Lung (tissue), 12 donors: ENCODE data around the gene MAU2. TPM values are rescaled to one million over a fixed set of nuclear protein-coding genes. Genes with fewer than 3 reads are reported as not detected.

Experiments used
- ATAC-seq: fragments of 200-7000 bp; cut with Tn5 transposase; one replicate; pipeline ENCODE4 v1.9.1; 2020; ENCODE audit warnings: moderate number of reproducible peaks; ENCODE audit not compliant: insufficient read depth, low FRiP score
- DNase-seq, 3 donors: peaks; one replicate each; pipeline ENCODE4 v3.0.0-alpha.2; 2013 to 2017
- H3K27ac ChIP-seq, 2 donors: one replicate each; pipeline ENCODE4 v1.5.1; 2013; ENCODE audit warnings: mild to moderate bottlenecking in 2 of 2, moderate library complexity in 2 of 2, control low read depth in 1 of 2, inconsistent platforms in 1 of 2, low read depth in 1 of 2, low read length in 1 of 2
- H3K27me3 ChIP-seq, 3 donors: one replicate each; pipeline ENCODE4 v1.5.1; 2013; ENCODE audit warnings: low read length in 2 of 3; ENCODE audit not compliant: control insufficient read depth in 3 of 3, insufficient read depth in 3 of 3
- H3K36me3 ChIP-seq, 4 donors: one replicate each; pipeline ENCODE4 v1.5.1; 2013; ENCODE audit warnings: low read length in 4 of 4, mild to moderate bottlenecking in 1 of 4, moderate library complexity in 1 of 4; ENCODE audit not compliant: control insufficient read depth in 4 of 4, insufficient read depth in 4 of 4
- H3K4me1 ChIP-seq, 5 donors: one replicate each; pipeline ENCODE4 v1.5.1; 2013; ENCODE audit warnings: low read length in 5 of 5, mild to moderate bottlenecking in 2 of 5, moderate library complexity in 1 of 5; ENCODE audit not compliant: control insufficient read depth in 5 of 5, insufficient read depth in 5 of 5
- H3K4me3 ChIP-seq: one replicate; pipeline ENCODE4 v1.5.1; 2013; ENCODE audit warnings: mild to moderate bottlenecking, control low read depth, moderate library complexity
- H3K9ac ChIP-seq, 2 donors: one replicate each; pipeline ENCODE4 v1.5.1; 2013; ENCODE audit warnings: low read length in 2 of 2, control low read depth in 1 of 2; ENCODE audit not compliant: insufficient read depth in 1 of 2
- H3K9me3 ChIP-seq, 4 donors: one replicate each; pipeline ENCODE4 v1.5.1; 2013; ENCODE audit warnings: low read length in 3 of 4, mild to moderate bottlenecking in 1 of 4, moderate library complexity in 1 of 4; ENCODE audit not compliant: control insufficient read depth in 4 of 4, insufficient read depth in 3 of 4
- WGBS, 2 donors: extraction: QIAGEN DNeasy Blood & Tissue Kit; methylation state at CpG; one replicate each; pipeline ENCODE4 v1.1.7; 2013; 5-methylcytosine and 5-hydroxymethylcytosine counted together
- polyA plus RNA-seq, 2 donors: library from polyadenylated mRNA; stranded (reverse); fragments of 200-250 nt; gene quantifications; one replicate each; pipeline ENCODE4 v1.2.1, GENCODE V29; 2013
- total RNA-seq, 2 donors: library from RNA; depleted of rRNA in 1 of 2; stranded (reverse); fragments of >200 nt in 1 of 2; gene quantifications; one replicate each; pipeline ENCODE4 v1.2.1, GENCODE V29; 2014 to 2021
- TF ChIP-seq, protein P1 (sequence below): IDR thresholded peaks from 2 replicates; pipeline ENCODE4 v1.5.1; 2012; ENCODE audit warnings: mild to moderate bottlenecking; ENCODE audit errors: control extremely low read depth, extremely low read depth
- donor health status: control.
- donor health status: control.
- donor health status: Bipolar disorder and iron deficiency.
- donor health status: healthy.
- donor health status: DM: yes; HTN: yes; CAD: no.

MAU2 gene
- total and polyA plus RNA-seq, 4 donors, result 21.6 to 68.0 (median 44.5) TPM

DNA sequence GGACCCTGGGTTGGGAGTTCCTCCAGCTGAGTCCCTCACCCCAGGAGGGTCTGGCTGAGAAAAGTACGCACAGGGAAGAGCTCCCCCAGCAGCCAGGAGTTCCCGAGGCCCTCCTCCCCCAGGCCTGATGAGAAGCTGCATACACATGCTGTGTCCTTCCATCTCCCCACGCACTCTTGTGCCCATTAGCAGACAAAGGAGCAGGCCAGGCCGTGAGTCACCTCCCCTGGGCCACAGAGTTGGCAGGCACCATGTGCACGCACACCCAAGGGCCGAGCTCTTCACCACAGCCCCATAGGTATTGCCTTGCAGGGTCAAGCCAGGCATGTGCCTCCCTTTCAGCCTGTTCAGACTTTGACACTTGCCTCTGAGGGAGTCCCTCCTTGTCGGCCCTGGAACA lies 17.5 kb downstream of the MAU2 start:
- 94 to 97% methylated on average over 7 of the region's 7 CpGs for WGBS, 2 donors
- TF ChIP-seq, protein P1, sequence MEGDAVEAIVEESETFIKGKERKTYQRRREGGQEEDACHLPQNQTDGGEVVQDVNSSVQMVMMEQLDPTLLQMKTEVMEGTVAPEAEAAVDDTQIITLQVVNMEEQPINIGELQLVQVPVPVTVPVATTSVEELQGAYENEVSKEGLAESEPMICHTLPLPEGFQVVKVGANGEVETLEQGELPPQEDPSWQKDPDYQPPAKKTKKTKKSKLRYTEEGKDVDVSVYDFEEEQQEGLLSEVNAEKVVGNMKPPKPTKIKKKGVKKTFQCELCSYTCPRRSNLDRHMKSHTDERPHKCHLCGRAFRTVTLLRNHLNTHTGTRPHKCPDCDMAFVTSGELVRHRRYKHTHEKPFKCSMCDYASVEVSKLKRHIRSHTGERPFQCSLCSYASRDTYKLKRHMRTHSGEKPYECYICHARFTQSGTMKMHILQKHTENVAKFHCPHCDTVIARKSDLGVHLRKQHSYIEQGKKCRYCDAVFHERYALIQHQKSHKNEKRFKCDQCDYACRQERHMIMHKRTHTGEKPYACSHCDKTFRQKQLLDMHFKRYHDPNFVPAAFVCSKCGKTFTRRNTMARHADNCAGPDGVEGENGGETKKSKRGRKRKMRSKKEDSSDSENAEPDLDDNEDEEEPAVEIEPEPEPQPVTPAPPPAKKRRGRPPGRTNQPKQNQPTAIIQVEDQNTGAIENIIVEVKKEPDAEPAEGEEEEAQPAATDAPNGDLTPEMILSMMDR, result no peak
- ATAC-seq, result no peak
- no peaks in the 10 kb centered on the region for H3K27me3 ChIP-seq
- no peak overlapping the region for H3K9ac ChIP-seq
- H3K4me3 ChIP-seq, result no peak overlapping the region
- DNase-seq, result no peak
- H3K36me3 ChIP-seq, result peaks cover 15 to 71% (median 28%) of the 10 kb centered on the region in 4 donors
- H3K27ac ChIP-seq, result no peak overlapping the region
- H3K9me3 ChIP-seq, result no peaks in the 10 kb centered on the region
- no peaks in the 10 kb centered on the region for H3K4me1 ChIP-seq

DNA sequence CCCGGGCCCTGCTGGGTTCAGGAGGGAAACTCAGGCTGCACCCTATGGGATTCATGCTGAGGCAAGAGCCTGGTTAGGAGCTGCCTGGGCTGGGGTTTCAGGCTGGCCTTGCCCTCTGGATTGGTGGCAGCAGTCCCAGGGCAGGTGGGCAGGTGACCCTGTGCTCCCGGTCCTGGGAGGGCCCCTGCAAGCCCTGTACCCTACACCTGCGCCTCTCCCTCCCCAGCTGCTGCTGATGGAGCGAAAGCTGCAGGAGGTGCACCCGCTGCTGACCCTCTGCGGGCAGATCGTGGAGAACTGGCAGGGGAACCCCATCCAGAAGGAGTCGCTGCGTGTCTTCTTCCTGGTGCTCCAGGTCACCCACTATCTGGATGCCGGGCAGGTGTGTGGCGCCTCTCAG lies 20.4 kb downstream of the MAU2 start:
- H3K4me3 ChIP-seq, result no peak overlapping the region
- 94 to 97% methylated on average over 11 of the region's 11 CpGs for WGBS, 2 donors
- TF ChIP-seq, protein P1, result no peak
- peaks cover 26 to 81% (median 39%) of the 10 kb centered on the region in 4 donors for H3K36me3 ChIP-seq
- H3K9me3 ChIP-seq, result no peaks in the 10 kb centered on the region
- H3K9ac ChIP-seq, result no peak overlapping the region
- H3K4me1 ChIP-seq, result no peaks in the 10 kb centered on the region
- ATAC-seq, result no peak
- H3K27me3 ChIP-seq, result no peaks in the 10 kb centered on the region
- H3K27ac ChIP-seq, result no peak overlapping the region
- DNase-seq, result no peak

DNA sequence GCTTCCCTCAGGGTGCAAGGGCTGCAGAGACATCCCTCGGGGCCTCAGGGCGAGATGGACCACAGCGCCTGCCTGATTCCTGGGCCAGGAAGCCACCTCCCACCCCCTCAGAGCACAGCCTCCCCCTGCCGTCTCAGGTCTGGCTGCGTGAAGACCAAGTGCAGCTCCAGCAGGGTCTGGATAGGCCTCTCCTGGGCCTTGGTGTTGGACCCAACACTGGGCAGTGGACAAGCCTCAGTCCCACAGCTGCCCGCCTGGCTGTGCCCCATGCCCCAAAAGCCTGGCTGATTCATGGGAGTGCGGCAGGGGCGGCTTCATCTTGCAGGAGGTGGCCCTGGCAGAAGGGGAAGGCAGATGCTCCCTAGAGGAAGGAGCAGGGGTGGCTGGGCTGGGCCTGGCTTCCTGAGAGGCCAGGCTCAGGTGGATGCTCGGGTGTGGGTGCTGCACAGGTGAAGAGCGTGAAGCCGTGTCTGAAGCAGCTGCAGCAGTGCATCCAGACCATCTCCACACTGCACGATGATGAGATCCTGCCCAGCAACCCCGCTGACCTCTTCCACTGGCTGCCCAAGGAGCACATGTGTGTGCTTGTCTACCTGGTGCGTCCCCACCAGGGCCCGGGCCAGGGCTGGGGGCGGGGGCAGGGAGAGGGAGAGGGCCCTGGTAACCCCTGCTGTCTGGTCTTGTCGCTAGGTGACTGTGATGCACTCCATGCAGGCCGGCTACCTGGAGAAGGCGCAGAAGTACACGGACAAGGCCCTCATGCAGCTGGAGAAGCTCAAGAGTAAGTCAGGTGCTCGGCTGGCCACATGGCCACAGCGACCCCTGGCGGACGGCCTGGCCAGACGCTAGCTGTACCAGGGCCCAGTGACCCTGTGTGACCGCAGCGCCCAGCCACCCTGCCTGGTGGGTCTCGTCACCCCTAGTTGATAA lies 21.7 kb downstream of the MAU2 start:
- ATAC-seq, result peak; percentile 60
- H3K4me1 ChIP-seq, result no peaks in the 10 kb centered on the region
- TF ChIP-seq, protein P1, result peak; percentile 19
- H3K9ac ChIP-seq, result no peak overlapping the region
- no peak overlapping the region for H3K27ac ChIP-seq
- no peaks in the 10 kb centered on the region for H3K9me3 ChIP-seq
- no peak overlapping the region for H3K4me3 ChIP-seq
- DNase-seq, result peak; percentile 44 to 69 (median 59)
- WGBS, 2 donors, result 73 to 82% methylated on average over 28 of the region's 28 CpGs
- peaks cover 20 to 83% (median 39%) of the 10 kb centered on the region in 4 donors for H3K36me3 ChIP-seq
- no peaks in the 10 kb centered on the region for H3K27me3 ChIP-seq
